Loucy (cell line): Measurements from ENCODE around the gene KLF13.

Source experiments
- H2AFZ ChIP-seq: fragments of 200-600 bp; sonication (generic); 2 replicates; pipeline ENCODE4 v1.6.0; 2016; ENCODE audit warnings: antibody characterized with exemption, mild to moderate bottlenecking, low read length, moderate library complexity
- H3F3A ChIP-seq: fragments of 200-600 bp; 2 replicates; pipeline ENCODE4 v1.6.0; 2016; ENCODE audit warnings: antibody characterized with exemption, low read depth, mild to moderate bottlenecking
- H3K27me3 ChIP-seq: fragments of 200-600 bp; sonication (generic); 2 replicates; pipeline ENCODE4 v1.6.1; 2014; ENCODE audit warnings: low read length, mild to moderate bottlenecking; ENCODE audit not compliant: insufficient read depth, poor library complexity, severe bottlenecking
- H3K36me3 ChIP-seq: fragments of 200-600 bp; sonication (generic); 2 replicates; pipeline ENCODE4 v1.6.1; 2016; ENCODE audit warnings: low read length; ENCODE audit not compliant: insufficient read depth
- H3K4me1 ChIP-seq: fragments of 200-600 bp; sonication (generic); 2 replicates; pipeline ENCODE4 v1.5.1; 2014; ENCODE audit warnings: low read length, mild to moderate bottlenecking; ENCODE audit not compliant: insufficient read depth, poor library complexity, severe bottlenecking
- H3K4me2 ChIP-seq: fragments of 200-600 bp; sonication (generic); 2 replicates; pipeline ENCODE4 v1.6.0; 2014; ENCODE audit warnings: antibody characterized with exemption, low read length, low read depth, mild to moderate bottlenecking; ENCODE audit not compliant: poor library complexity, severe bottlenecking
- H3K4me3 ChIP-seq: fragments of 200-600 bp; sonication (generic); 2 replicates; pipeline ENCODE4 v1.5.1; 2014; ENCODE audit warnings: low read length, mild to moderate bottlenecking, mixed read lengths; ENCODE audit not compliant: poor library complexity, severe bottlenecking
- H3K79me2 ChIP-seq: fragments of 200-600 bp; sonication (generic); 2 replicates; pipeline ENCODE4 v1.6.1; 2014; ENCODE audit warnings: low read length; ENCODE audit not compliant: insufficient read depth
- H3K9ac ChIP-seq: fragments of 200-600 bp; sonication (generic); 2 replicates; pipeline ENCODE4 v1.6.0; 2014; ENCODE audit warnings: mild to moderate bottlenecking, low read depth, low read length, moderate library complexity; ENCODE audit not compliant: poor library complexity, severe bottlenecking
- H3K9me2 ChIP-seq: fragments of 200-600 bp; sonication (generic); replicated peaks from 2 replicates; pipeline ENCODE4 v1.6.1; 2016; ENCODE audit warnings: low read depth, low read length, mixed read lengths
- H3K9me3 ChIP-seq: fragments of 200-600 bp; sonication (generic); 2 replicates; pipeline ENCODE4 v1.6.1; 2014; ENCODE audit warnings: mild to moderate bottlenecking, antibody characterized with exemption, low read length, low read depth; ENCODE audit not compliant: insufficient read depth
- H4K20me1 ChIP-seq: fragments of 200-600 bp; sonication (generic); 2 replicates; pipeline ENCODE4 v1.6.0; 2014; ENCODE audit warnings: antibody characterized with exemption, low read length, mild to moderate bottlenecking; ENCODE audit not compliant: insufficient read depth, poor library complexity, severe bottlenecking
- EZH2phosphoT487 ChIP-seq: fragments of 200-600 bp; IDR thresholded peaks from 2 replicates; pipeline ENCODE4 v1.6.1; 2018; ENCODE audit warnings: antibody characterized with exemption, mild to moderate bottlenecking, moderate library complexity, borderline replicate concordance
- TF ChIP-seq, protein P1 (sequence below): fragments of 200-600 bp; sonication (generic); conservative IDR thresholded peaks from 2 replicates; pipeline ENCODE4 v1.5.1; 2014; ENCODE audit warnings: mild to moderate bottlenecking, antibody characterized with exemption, low read length

KLF13 gene

DNA sequence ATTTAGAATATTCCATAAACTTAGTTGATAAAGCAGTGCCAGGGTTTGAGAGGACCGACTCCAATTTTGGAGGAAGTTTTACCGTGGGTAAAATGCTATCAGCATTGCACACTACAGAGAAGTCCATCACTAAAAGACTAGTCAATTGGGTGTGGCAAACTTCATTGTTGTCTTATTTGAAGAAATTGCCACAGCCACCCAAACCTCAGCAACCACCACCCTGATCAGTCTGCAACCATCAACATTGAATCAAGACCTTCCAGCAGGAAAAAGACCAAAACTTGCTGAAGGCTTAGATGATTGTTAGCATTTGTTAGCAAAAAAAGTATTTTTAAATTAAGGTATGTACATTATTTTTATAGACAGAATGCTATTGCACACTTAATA lies 60.5 kb downstream of the KLF13 start:
- H3K79me2 ChIP-seq: no peaks in the 10 kb centered on the region
- no peaks in the 10 kb centered on the region for H3K36me3 ChIP-seq
- H3K27me3 ChIP-seq: no peaks in the 10 kb centered on the region
- no peak overlapping the region for H2AFZ ChIP-seq
- H3K9ac ChIP-seq: no peak overlapping the region
- H3F3A ChIP-seq: no peaks in the 10 kb centered on the region
- TF ChIP-seq, protein P1, sequence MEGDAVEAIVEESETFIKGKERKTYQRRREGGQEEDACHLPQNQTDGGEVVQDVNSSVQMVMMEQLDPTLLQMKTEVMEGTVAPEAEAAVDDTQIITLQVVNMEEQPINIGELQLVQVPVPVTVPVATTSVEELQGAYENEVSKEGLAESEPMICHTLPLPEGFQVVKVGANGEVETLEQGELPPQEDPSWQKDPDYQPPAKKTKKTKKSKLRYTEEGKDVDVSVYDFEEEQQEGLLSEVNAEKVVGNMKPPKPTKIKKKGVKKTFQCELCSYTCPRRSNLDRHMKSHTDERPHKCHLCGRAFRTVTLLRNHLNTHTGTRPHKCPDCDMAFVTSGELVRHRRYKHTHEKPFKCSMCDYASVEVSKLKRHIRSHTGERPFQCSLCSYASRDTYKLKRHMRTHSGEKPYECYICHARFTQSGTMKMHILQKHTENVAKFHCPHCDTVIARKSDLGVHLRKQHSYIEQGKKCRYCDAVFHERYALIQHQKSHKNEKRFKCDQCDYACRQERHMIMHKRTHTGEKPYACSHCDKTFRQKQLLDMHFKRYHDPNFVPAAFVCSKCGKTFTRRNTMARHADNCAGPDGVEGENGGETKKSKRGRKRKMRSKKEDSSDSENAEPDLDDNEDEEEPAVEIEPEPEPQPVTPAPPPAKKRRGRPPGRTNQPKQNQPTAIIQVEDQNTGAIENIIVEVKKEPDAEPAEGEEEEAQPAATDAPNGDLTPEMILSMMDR: no peak
- no peak for TF ChIP-seq EZH2phosphoT487
- H3K4me2 ChIP-seq: no peak overlapping the region
- H4K20me1 ChIP-seq: no peaks in the 10 kb centered on the region
- H3K4me1 ChIP-seq: peaks cover 9% of the 10 kb centered on the region
- H3K9me2 ChIP-seq: no peaks in the 10 kb centered on the region
- no peak overlapping the region for H3K4me3 ChIP-seq
- H3K9me3 ChIP-seq: no peaks in the 10 kb centered on the region

GRCh38 chr15:31387479-31388118 lies 61.0 kb downstream of the KLF13 start:
- Histone ChIP-seq H3K27me3 (no peaks in the 10 kb centered on the region), H2AFZ (no peak overlapping the region), H3K4me1 (peaks cover 9% of the 10 kb centered on the region), H3K4me2 (no peak overlapping the region), H3K36me3 (no peaks in the 10 kb centered on the region), H3K9ac (no peak overlapping the region), H3K9me2 (no peaks in the 10 kb centered on the region), H3K79me2 (no peaks in the 10 kb centered on the region), H4K20me1 (no peaks in the 10 kb centered on the region), H3K9me3 (no peaks in the 10 kb centered on the region), H3K4me3 (no peak overlapping the region), H3F3A (no peaks in the 10 kb centered on the region)
- TF ChIP-seq, protein P1: no peak
- TF ChIP-seq EZH2phosphoT487: no peak

DNA sequence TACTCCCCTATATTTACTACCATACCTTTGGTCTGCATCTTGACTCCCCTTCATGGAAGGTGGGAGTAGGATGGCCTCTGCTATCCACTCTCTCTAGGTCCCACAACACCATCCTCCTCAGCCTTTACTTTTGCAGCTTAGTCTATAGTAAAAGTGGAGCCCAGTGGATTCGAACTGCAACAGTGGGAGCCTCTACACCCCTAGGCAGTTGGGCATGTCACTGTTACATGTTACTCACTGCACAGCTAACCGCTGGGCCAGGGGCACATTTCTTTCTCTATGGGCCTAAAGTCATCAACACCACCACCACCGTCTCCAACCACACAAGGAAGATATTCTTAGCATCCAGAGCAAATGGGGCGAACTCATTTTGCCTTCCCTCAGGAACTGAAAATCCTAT lies 62.9 kb downstream of the KLF13 start:
- Histone ChIP-seq H3K9ac (no peak overlapping the region), H3K4me3 (no peak overlapping the region), H2AFZ (no peak overlapping the region), H3F3A (no peaks in the 10 kb centered on the region; the same call in 1 of the 2 replicates), H3K36me3 (no peaks in the 10 kb centered on the region), H3K4me1 (peaks cover 9% of the 10 kb centered on the region), H3K9me3 (no peaks in the 10 kb centered on the region), H3K79me2 (no peaks in the 10 kb centered on the region), H3K27me3 (no peaks in the 10 kb centered on the region), H3K4me2 (no peak overlapping the region), H4K20me1 (no peaks in the 10 kb centered on the region), H3K9me2 (no peaks in the 10 kb centered on the region)
- TF ChIP-seq, protein P1: no peak
- TF ChIP-seq EZH2phosphoT487: no peak
